HEK293 (cell line): ENCODE results near the gene AQP3.
"Not testable (repeated sequence)": the region's sequence is repeated elsewhere in the genome, so short reads cannot be mapped to it uniquely, and the experiment has no call there.

ENCODE experiments used
- CTCF ChIP-seq: fragments of 450-650 bp; formaldehyde crosslinking; IDR thresholded peaks from 2 replicates; pipeline ENCODE4 v1.5.1; 2016; ENCODE audit warnings: missing biosample characterization, missing genetic modification characterization
- INSM2 ChIP-seq: fragments of 450-650 bp; formaldehyde crosslinking; IDR thresholded peaks from 2 replicates; pipeline ENCODE4 v1.5.1; 2016; ENCODE audit warnings: missing biosample characterization, missing genetic modification characterization
- PRDM2 ChIP-seq: fragments of 450-650 bp; formaldehyde crosslinking; IDR thresholded peaks from 2 replicates; pipeline ENCODE4 v1.5.1; 2016; ENCODE audit warnings: missing biosample characterization, missing genetic modification characterization, borderline replicate concordance
- PRDM4 ChIP-seq: fragments of 450-650 bp; formaldehyde crosslinking; IDR thresholded peaks from 2 replicates; pipeline ENCODE4 v1.5.1; 2017; ENCODE audit warnings: missing biosample characterization, missing genetic modification characterization
- RBAK ChIP-seq: fragments of 450-650 bp; formaldehyde crosslinking; IDR thresholded peaks from 2 replicates; pipeline ENCODE4 v1.5.1; 2016; ENCODE audit warnings: missing biosample characterization, missing genetic modification characterization
- SP3 ChIP-seq: fragments of 450-650 bp; formaldehyde crosslinking; IDR thresholded peaks from 2 replicates; pipeline ENCODE4 v1.5.1; 2016; ENCODE audit warnings: missing biosample characterization, missing genetic modification characterization
- ZBTB49 ChIP-seq: fragments of 450-650 bp; formaldehyde crosslinking; IDR thresholded peaks from 2 replicates; pipeline ENCODE4 v1.5.1; 2016; ENCODE audit warnings: missing biosample characterization, missing genetic modification characterization, low read depth
- ZBTB6 ChIP-seq: fragments of 450-650 bp; formaldehyde crosslinking; IDR thresholded peaks from 2 replicates; pipeline ENCODE4 v1.5.1; 2017; ENCODE audit warnings: missing biosample characterization, missing genetic modification characterization
- ZNF155 ChIP-seq: fragments of 450-650 bp; formaldehyde crosslinking; IDR thresholded peaks from 2 replicates; pipeline ENCODE4 v1.5.1; 2016; ENCODE audit warnings: missing biosample characterization, missing genetic modification characterization
- ZNF280D ChIP-seq: fragments of 450-650 bp; formaldehyde crosslinking; IDR thresholded peaks from 2 replicates; pipeline ENCODE4 v1.5.1; 2016; ENCODE audit warnings: missing biosample characterization, missing genetic modification characterization
- ZNF416 ChIP-seq: fragments of 450-650 bp; formaldehyde crosslinking; IDR thresholded peaks from 2 replicates; pipeline ENCODE4 v1.5.1; 2016; ENCODE audit warnings: missing biosample characterization, missing genetic modification characterization

GRCh38 chr9:33454661-33455026, 7.3 kb upstream of the AQP3 start:
- not testable (repeated sequence) for TF ChIP-seq RBAK; ZBTB49; INSM2 (tag by site-specific recombination); PRDM2 (tag by site-specific recombination); PRDM4; SP3; CTCF (tag by site-specific recombination); ZBTB6; ZNF416 (tag by site-specific recombination); ZNF155 (tag by site-specific recombination); ZNF280D (tag by site-specific recombination)
